Measurements from ENCODE around the gene ITGB2.

The ITGB2 gene

DNA sequence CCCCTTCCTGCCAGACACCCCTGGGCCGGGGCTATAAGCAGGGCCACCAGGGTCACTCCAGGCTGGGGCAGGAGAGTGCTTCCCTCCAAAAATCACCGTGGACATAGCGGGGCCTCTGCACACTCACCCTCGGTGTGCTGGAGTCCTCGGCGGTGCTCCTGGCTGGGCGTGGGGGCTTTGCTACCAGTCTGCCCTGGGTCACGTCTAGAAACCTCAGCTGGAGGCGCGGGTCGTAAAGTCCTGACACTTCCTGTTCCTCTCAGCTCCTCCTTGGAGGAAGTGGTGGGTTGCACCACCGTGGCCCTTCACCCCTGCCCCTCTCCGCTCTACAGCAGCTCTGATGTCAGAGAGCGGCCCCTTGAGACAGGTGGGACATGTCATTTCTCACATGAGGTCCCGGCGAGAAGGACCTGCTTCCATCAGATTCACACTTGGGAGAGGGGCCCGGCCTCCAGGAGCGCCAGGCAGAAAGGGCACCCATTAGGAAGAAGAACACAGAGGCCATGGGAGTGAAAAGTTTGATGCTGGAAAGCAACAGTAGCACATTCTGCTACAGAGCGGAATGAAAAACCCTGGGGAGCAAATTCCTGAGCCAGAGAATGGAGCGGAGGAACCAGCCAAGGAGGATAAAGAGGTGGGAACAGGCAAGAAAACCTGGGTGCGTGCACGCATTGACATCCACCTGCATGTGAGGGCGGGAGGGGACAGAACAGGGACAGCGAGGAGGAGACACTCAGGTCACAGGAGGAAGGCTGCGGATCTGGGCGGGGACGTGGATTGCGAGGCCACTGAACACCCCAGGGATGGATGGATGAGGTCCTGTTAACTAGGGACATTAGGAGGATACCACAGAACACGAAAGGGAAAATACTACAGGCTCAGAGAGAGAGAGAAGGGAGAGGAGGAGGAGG is at the start of gene ITGB2:
ITGB2 (minus strand) TSS at position 206 of the 911 bp plus-strand sequence. CDS start 10,117 bp downstream, outside the sequence.
- peak; percentile 78 for DNase-seq (ENCODE audit: low spot score)
- in situ Hi-C loops (cut with MboI; ENCODE audit: low sequenced_read_pairs, unreplicated experiment) = loop anchor here (5.0 kb wide), 1 partner anchor 44 kb away; no protein-coding TSS in a partner anchor
- TF ChIP-seq, protein P1, sequence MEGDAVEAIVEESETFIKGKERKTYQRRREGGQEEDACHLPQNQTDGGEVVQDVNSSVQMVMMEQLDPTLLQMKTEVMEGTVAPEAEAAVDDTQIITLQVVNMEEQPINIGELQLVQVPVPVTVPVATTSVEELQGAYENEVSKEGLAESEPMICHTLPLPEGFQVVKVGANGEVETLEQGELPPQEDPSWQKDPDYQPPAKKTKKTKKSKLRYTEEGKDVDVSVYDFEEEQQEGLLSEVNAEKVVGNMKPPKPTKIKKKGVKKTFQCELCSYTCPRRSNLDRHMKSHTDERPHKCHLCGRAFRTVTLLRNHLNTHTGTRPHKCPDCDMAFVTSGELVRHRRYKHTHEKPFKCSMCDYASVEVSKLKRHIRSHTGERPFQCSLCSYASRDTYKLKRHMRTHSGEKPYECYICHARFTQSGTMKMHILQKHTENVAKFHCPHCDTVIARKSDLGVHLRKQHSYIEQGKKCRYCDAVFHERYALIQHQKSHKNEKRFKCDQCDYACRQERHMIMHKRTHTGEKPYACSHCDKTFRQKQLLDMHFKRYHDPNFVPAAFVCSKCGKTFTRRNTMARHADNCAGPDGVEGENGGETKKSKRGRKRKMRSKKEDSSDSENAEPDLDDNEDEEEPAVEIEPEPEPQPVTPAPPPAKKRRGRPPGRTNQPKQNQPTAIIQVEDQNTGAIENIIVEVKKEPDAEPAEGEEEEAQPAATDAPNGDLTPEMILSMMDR (IDR thresholded peaks at IDR 0.05; ENCODE audit: borderline replicate concordance, control extremely low read depth, extremely low read depth, insufficient read depth, missing control alignments) = no peak

DNA sequence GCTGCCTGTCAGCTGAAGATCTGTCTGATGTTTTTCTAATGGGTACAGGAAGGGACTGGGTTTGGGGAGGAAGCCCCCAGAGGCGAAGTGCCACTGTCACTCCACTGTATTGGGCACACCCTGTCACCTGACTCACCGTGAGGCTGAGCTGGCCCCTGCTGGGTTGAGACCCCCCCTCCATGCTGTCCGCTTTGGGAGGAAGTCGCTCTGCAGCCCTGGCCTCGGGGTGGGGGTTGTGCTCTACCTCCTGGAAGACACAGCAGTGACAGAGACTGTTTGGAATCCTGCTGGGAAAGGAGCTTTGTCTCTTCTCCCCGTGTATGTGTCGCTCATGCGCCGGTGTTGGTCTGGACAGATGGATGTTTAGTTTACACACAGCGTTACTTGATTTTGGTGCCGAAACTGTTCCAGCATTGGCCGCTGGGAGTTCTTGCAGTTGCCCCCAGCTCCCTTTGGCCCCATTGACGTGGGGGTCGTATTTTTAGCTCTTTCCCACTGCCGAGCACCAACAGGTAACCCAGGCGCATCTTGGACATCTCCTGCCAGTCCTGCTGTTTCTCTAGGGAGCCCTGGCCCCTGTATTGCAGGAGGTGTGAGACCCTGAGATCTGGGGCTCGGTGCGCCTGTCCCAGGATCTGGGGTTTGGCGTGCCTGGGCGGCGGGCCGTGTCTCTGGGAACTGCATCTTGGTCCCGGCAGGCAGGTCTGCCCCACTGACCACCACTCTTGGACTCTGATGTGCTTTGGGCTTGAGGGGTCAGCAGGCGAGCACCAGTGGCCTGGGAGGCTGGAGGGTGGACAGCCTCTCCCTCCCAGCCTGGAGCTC is 49.4 kb upstream of the ITGB2 start:
- in situ Hi-C loops (cut with MboI; ENCODE audit: low sequenced_read_pairs, unreplicated experiment) = loop anchor here (25.0 kb wide), 1 partner anchor 317 kb away; the partner anchor contains the start of gene POFUT2
- TF ChIP-seq, protein P1 (IDR thresholded peaks at IDR 0.05; ENCODE audit: borderline replicate concordance, control extremely low read depth, extremely low read depth, insufficient read depth, missing control alignments) = no peak
- no peak for DNase-seq (ENCODE audit: low spot score)

DNA sequence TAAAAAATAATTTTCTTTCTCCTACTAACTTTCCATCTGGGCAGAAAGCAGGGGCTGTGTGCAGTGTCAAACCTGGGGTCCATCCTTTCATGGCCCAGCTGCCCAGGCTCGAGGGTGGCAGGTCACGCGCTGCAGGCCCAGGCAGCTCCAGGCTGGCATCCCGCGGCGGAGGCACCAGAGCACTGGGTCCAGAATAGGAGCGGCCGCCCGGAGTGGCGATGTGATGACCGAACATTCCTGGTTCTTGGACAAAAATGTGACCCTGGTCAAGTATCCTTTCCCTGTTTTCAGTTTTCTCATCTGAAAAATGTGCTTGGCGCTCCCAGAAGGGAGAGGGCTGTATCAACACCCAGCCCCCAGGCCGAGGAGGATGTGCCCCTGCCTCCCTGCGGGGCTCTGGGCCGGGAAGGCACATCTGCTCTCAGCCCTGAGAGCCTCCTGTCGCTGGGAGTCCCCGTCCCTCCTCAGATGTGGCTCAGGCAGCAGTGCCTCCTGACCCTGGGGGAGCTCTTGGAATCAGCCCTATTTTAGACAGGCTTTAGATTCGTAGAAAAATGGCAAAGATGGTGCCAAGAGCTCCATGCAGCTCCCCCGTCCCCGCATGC is 48.5 kb upstream of the ITGB2 start:
- TF ChIP-seq, protein P1 (IDR thresholded peaks at IDR 0.05; ENCODE audit: borderline replicate concordance, control extremely low read depth, extremely low read depth, insufficient read depth, missing control alignments) = no peak
- in situ Hi-C loops (cut with MboI; ENCODE audit: low sequenced_read_pairs, unreplicated experiment) = loop anchor here (25.0 kb wide), 1 partner anchor 318 kb away; the partner anchor contains the start of gene POFUT2
- no peak for DNase-seq (ENCODE audit: low spot score)

DNA sequence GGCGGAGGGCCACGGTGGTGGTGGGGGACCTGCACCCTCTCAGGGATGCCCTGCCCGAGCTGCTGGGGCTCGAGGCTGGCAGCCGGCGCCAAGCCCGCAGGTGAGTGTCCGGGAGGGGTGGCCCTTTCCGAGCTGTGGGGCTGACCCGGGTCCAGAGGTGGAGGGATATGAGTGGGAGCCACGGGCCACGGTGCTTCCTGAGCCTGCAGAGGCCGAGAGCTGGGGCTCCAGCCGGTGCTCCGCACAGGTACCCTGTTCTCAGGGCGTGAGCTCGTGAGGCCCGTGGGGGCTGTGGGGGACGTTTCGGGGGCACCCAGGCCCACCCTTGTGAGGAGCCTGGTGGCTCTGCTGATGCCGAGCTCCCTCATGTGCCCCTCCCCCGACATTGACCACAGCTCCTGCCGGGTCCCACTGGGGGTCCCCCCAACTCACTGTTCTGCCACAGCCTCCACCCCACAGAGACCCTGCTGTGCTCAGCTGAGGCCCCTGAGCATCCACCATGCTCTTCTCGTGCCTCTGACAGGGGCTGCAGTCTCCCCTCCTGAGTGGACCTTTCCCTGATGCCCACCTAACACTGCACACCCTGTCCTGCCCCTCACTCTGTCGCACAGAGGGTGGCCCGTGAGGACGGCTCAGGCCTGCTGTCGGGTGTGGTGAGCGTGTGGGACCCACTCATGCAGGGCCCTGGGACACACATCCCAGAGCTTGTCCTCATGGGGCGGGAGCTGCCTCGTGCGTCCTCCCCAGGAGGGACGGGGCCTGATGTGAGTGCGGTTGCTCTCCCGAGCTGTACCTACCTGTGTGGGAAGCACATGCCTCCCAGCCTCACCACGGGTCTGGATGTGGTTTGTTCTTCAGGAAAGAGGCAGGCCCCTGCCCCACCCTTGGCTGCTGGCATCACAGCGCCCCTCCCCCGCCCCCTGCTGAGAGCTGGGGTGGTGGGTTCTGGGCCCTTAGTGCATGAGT is 46.7 kb upstream of the ITGB2 start:
- TF ChIP-seq, protein P1 (IDR thresholded peaks at IDR 0.05; ENCODE audit: borderline replicate concordance, control extremely low read depth, extremely low read depth, insufficient read depth, missing control alignments) = no peak
- no peak for DNase-seq (ENCODE audit: low spot score)
- in situ Hi-C loops (cut with MboI; ENCODE audit: low sequenced_read_pairs, unreplicated experiment) = loop anchor here (25.0 kb wide), 1 partner anchor 320 kb away; the partner anchor contains the start of gene POFUT2

DNA sequence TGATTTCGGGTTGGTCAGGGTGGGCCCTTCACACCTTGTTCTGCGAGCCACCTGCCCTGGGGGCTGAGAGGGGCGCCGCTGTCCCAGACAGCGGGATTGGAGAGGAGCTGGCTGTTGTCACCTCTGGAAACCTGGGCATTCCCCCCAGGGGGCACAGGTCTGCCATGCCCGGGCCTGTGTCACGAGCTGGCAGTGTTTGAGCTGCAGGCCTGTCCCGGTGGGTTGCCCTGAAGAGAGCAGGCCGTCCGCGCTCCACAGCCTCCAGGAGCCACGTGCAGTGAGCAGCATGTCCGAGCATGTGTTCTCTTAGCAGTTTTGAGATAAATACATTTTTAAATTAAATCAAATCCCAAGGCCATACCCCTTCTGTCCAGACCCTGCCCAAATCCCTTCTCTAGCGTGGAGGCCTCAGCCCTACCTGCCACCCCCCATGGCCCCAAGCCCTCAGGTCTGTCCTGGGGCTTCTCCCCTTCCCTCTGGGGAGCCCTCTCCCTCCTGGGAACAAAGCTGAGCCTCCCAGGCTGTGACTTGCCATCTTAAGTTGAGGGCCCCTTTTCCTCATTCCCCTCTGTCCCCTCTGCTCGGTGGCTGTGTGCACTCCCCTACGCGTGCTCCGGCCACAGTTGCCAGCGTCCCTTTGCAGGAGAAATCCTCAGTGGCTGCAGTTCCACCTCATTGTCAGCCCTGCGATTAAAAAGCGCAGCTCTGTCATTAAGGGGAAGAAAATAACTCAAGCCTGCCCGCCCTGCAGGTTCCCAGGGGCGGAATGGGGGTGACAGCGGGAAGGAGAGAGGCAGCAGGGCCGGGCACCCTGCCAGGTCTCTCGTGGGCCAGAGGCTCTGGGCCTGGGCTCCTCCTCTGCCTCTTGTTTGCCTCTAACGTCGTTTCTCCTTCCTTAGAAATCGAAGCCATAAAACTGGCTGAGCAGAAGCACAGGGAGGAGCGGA is 45.7 kb upstream of the ITGB2 start:
- TF ChIP-seq, protein P1 (IDR thresholded peaks at IDR 0.05; ENCODE audit: borderline replicate concordance, control extremely low read depth, extremely low read depth, insufficient read depth, missing control alignments) = no peak
- DNase-seq (ENCODE audit: low spot score) = no peak
- in situ Hi-C loops (cut with MboI; ENCODE audit: low sequenced_read_pairs, unreplicated experiment) = loop anchor here (25.0 kb wide), 1 partner anchor 321 kb away; the partner anchor contains the start of gene POFUT2
